ENCODE results near the gene GMFB. TPM values are rescaled to one million over a fixed set of nuclear protein-coding genes. Genes with fewer than 3 reads are reported as not detected.
"Not testable (repeated sequence)": the region's sequence is repeated elsewhere in the genome, so short reads cannot be mapped to it uniquely, and the experiment has no call there.

GMFB gene
- total and polyA plus RNA-seq, 4 donors = 72.8 to 223 (median 104) TPM

DNA sequence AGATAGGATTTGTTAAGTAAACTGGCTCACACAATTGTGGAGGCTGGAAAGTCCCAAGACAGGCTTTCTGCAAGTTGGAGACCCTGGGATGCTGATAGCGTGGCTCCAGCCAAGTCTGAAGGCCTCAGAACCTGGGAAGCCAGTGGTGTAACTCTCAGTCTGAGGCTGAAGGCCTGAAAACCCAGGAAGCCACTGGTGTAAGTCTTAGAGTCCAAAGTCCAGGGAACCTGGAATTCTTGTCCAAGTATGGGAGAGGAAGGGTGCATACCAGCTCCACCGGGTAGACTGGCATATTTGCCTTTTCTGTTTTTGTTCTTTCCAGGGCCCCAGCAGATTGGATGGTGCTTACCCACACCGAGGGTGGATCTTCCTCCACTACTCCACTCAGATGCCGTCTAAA, 18.1 kb downstream of the GMFB start:
- no peaks in the 10 kb centered on the region for H3K4me1 ChIP-seq (ENCODE audit: control insufficient read depth, insufficient read depth, low read length)
- no peak for DNase-seq (ENCODE audit: low read depth in 4 of 6, low spot score in 6 of 6)
- no peak overlapping the region for H3K27ac ChIP-seq (ENCODE audit: low read depth, low read length)
- H3K4me3 ChIP-seq (ENCODE audit: low read depth, low read length) = no peak overlapping the region
- no peaks in the 10 kb centered on the region for H3K27me3 ChIP-seq (ENCODE audit: control insufficient read depth, insufficient read depth, low read length)
- WGBS (ENCODE audit: insufficient coverage) = 91% methylated on average over 2 of the region's 4 CpGs
- H3K36me3 ChIP-seq (ENCODE audit: control insufficient read depth, insufficient read depth, low read length) = no peaks in the 10 kb centered on the region
- no peaks in the 10 kb centered on the region for H3K9me3 ChIP-seq (ENCODE audit: control insufficient read depth, insufficient read depth, low read length)

DNA sequence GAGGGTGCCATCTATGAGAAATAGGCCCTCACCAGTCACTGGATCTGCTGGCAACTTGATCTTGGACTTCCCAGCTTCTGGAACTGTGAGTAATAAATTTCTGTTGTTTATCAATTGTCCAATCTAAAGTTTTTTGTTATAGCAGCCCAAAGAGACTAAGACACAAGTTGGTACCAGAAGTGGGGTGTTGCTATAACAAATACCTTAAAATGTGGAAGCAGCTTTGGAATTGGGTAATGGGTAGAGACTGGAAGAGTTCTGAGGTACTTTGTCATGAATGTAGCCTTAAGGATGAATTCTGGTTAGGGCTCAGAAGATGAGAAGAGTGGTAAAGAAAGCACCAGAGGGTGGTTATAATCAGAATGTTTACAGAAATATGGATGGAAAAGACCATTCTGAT, 21.5 kb downstream of the GMFB start:
- Histone ChIP-seq H3K4me3 (ENCODE audit: low read depth, low read length) (no peak overlapping the region), H3K27ac (ENCODE audit: low read depth, low read length) (no peak overlapping the region), H3K4me1 (ENCODE audit: control insufficient read depth, insufficient read depth, low read length) (no peaks in the 10 kb centered on the region), H3K36me3 (ENCODE audit: control insufficient read depth, insufficient read depth, low read length) (no peaks in the 10 kb centered on the region), H3K9me3 (ENCODE audit: control insufficient read depth, insufficient read depth, low read length) (no peaks in the 10 kb centered on the region), H3K27me3 (ENCODE audit: control insufficient read depth, insufficient read depth, low read length) (no peaks in the 10 kb centered on the region)
- no peak for DNase-seq (ENCODE audit: low read depth in 4 of 6, low spot score in 6 of 6)

DNA sequence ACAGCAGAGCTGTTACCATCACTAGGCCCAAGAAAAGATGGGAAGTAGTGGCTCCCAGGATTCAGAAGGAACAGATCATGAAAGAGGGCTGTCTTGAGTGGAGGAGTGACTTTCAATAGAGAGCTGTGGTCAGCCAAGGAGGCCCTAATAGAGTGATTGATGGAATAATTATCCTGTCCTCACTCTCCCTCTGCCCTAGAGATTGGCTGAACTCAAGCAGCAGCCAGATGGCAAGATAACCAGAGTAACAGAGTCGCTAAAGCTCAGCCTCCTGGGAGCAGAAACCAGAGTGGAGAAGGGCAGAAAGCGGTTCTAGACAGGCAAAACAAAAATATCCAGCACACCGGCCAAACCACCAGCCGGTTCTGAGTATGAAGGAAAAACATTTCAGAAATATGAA, 23.1 kb downstream of the GMFB start:
- WGBS (ENCODE audit: insufficient coverage) = no CpG with 5 or more reads among the region's 4 CpGs
- Histone ChIP-seq H3K27me3 (ENCODE audit: control insufficient read depth, insufficient read depth, low read length) (no peaks in the 10 kb centered on the region), H3K4me1 (ENCODE audit: control insufficient read depth, insufficient read depth, low read length) (no peaks in the 10 kb centered on the region), H3K4me3 (ENCODE audit: low read depth, low read length) (no peak overlapping the region), H3K27ac (ENCODE audit: low read depth, low read length) (no peak overlapping the region), H3K9me3 (ENCODE audit: control insufficient read depth, insufficient read depth, low read length) (no peaks in the 10 kb centered on the region), H3K36me3 (ENCODE audit: control insufficient read depth, insufficient read depth, low read length) (no peaks in the 10 kb centered on the region)
- DNase-seq (ENCODE audit: low read depth in 4 of 6, low spot score in 6 of 6) = no peak

DNA sequence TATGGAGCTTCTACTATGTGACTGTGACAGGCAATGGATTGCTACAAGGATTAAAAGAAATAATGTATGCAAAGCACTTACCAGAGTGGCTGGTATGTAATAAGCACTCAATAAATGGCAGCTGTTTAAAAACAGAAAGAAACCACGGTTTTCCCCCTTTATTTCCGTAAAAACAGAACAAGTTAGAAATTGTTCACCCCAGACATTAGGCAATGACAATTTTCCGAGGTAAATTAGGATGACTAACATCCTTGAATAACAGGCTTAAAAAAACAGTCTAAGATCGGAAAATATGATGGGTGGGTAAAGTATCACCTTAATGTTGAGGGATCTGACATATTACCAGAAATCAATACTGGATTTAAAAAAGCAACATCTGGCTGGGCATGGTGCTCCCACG, 26.7 kb downstream of the GMFB start:
- H3K4me1 ChIP-seq (ENCODE audit: control insufficient read depth, insufficient read depth, low read length) = no peaks in the 10 kb centered on the region
- DNase-seq (ENCODE audit: low read depth in 4 of 6, low spot score in 6 of 6) = no peak
- no peaks in the 10 kb centered on the region for H3K27me3 ChIP-seq (ENCODE audit: control insufficient read depth, insufficient read depth, low read length)
- H3K36me3 ChIP-seq (ENCODE audit: control insufficient read depth, insufficient read depth, low read length) = no peaks in the 10 kb centered on the region
- no peak overlapping the region for H3K4me3 ChIP-seq (ENCODE audit: low read depth, low read length)
- 86% methylated on average over 2 of the region's 5 CpGs for WGBS (ENCODE audit: insufficient coverage)
- H3K27ac ChIP-seq (ENCODE audit: low read depth, low read length) = no peak overlapping the region
- no peaks in the 10 kb centered on the region for H3K9me3 ChIP-seq (ENCODE audit: control insufficient read depth, insufficient read depth, low read length)

DNA sequence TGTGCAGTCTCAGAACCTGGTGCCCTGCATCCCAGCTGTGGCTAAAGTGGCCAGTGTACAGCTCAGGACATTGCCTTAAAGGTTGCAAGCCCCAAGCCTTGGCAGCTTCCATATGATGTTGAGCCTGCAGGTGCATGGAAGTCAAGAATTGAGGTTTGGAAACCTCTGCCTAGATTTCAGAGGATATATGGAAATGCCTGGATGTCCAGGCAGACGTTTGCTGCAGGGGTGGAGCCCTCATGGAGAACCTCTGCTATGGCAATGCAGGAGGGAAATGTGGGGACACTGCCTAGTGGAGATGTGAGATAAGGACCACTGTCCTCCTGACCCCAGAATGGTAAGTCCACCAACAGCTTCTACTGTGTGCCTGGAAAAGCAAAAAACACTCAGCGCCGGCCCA, 29.7 kb downstream of the GMFB start:
- no peaks in the 10 kb centered on the region for H3K9me3 ChIP-seq (ENCODE audit: control insufficient read depth, insufficient read depth, low read length)
- H3K4me1 ChIP-seq (ENCODE audit: control insufficient read depth, insufficient read depth, low read length) = no peaks in the 10 kb centered on the region
- no peak for DNase-seq (ENCODE audit: low read depth in 4 of 6, low spot score in 6 of 6)
- no peak overlapping the region for H3K27ac ChIP-seq (ENCODE audit: low read depth, low read length)
- no peak overlapping the region for H3K4me3 ChIP-seq (ENCODE audit: low read depth, low read length)
- WGBS (ENCODE audit: insufficient coverage) = 92% methylated on average over 3 of the region's 3 CpGs
- H3K36me3 ChIP-seq (ENCODE audit: control insufficient read depth, insufficient read depth, low read length) = no peaks in the 10 kb centered on the region
- H3K27me3 ChIP-seq (ENCODE audit: control insufficient read depth, insufficient read depth, low read length) = no peaks in the 10 kb centered on the region

DNA sequence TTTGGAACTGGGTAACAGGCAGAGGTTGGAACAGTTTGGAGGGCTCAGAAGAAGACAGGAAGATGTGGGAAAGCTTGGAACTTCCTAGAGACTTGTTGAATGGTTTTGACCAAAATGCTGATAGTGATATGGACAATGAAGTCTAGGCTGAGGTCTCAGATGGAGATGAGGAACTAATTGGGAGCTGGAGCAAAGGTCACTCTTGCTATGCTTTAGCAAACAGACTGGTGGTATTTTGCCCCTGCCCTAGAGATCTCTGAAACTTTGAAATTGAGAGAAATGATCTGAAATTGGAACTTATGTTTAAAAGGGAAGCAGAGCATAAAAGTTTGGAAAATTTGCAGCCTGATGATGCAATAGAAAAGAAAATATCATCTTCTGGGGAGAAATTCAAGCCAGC, 30.2 kb downstream of the GMFB start:
- not testable (repeated sequence) for H3K9me3 ChIP-seq (ENCODE audit: control insufficient read depth, insufficient read depth, low read length); DNase-seq (ENCODE audit: low read depth in 4 of 6, low spot score in 6 of 6); H3K4me3 ChIP-seq (ENCODE audit: low read depth, low read length); H3K36me3 ChIP-seq (ENCODE audit: control insufficient read depth, insufficient read depth, low read length); H3K27ac ChIP-seq (ENCODE audit: low read depth, low read length); H3K4me1 ChIP-seq (ENCODE audit: control insufficient read depth, insufficient read depth, low read length); H3K27me3 ChIP-seq (ENCODE audit: control insufficient read depth, insufficient read depth, low read length)

DNA sequence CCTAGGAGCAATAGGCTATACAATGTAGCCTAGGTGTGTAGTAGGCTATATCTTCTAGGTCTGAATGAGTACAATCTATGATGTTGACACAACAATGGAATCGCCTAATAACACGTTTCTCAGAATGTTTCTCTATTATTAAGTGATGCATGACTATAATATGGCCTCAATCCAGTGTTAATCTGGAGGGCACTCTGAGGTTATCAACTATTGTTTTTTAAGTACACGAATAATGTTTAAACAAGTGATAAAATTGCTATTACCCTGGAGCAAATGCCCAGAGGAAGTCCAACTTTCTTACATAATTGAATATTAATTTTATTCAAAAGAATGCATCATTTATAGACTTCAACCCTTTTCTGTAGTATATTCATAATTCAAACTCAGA, 31.2 kb downstream of the GMFB start:
- Histone ChIP-seq H3K27ac (ENCODE audit: low read depth, low read length) (no peak overlapping the region), H3K9me3 (ENCODE audit: control insufficient read depth, insufficient read depth, low read length) (no peaks in the 10 kb centered on the region), H3K36me3 (ENCODE audit: control insufficient read depth, insufficient read depth, low read length) (no peaks in the 10 kb centered on the region), H3K4me3 (ENCODE audit: low read depth, low read length) (no peak overlapping the region), H3K27me3 (ENCODE audit: control insufficient read depth, insufficient read depth, low read length) (no peaks in the 10 kb centered on the region), H3K4me1 (ENCODE audit: control insufficient read depth, insufficient read depth, low read length) (no peaks in the 10 kb centered on the region)
- WGBS (ENCODE audit: insufficient coverage) = no CpG with 5 or more reads among the region's 3 CpGs
- DNase-seq (ENCODE audit: low read depth in 4 of 6, low spot score in 6 of 6) = no peak

DNA sequence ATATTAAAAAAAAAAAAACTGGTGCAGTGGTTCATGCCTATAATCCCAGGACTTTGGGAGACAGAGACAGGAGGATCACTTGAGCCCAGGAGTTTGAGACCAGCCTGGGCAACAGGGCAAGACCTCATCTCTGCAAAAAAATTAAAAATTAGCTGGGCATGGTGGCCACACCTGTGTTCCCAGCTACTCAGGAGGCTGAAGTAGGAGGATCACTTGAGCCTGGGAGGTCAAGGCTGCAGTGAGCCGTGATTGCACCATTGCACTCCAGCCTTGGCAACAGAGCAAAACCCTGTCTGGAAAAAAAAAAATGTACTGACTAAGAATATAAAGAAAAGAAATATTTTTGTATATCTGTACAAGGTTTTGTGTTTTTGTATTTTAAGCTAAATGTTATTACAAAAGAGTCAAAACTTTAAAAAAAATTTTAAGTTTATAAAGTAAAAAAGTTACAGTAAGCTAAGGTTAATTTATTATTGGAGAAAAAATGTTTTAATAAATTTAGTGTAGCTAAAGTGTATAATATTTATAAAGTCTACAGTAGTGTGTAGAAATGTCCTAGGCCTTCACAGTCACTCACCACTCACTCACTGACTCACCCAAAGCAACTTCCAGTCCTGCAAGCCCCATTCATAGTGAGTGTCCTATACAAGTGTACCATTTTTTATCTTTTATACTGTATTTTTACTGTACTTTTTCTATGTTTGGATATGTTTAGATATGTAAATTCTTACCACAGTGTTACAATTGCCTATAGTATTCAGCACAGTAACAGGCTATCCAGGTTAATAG, 31.8 kb downstream of the GMFB start:
- H3K4me1 ChIP-seq (ENCODE audit: control insufficient read depth, insufficient read depth, low read length); H3K36me3 ChIP-seq (ENCODE audit: control insufficient read depth, insufficient read depth, low read length); H3K4me3 ChIP-seq (ENCODE audit: low read depth, low read length); H3K27ac ChIP-seq (ENCODE audit: low read depth, low read length); DNase-seq (ENCODE audit: low read depth in 4 of 6, low spot score in 6 of 6); H3K9me3 ChIP-seq (ENCODE audit: control insufficient read depth, insufficient read depth, low read length); H3K27me3 ChIP-seq (ENCODE audit: control insufficient read depth, insufficient read depth, low read length): not testable (repeated sequence)
- 100% methylated on average over 1 of the region's 1 CpG for WGBS (ENCODE audit: insufficient coverage)

DNA sequence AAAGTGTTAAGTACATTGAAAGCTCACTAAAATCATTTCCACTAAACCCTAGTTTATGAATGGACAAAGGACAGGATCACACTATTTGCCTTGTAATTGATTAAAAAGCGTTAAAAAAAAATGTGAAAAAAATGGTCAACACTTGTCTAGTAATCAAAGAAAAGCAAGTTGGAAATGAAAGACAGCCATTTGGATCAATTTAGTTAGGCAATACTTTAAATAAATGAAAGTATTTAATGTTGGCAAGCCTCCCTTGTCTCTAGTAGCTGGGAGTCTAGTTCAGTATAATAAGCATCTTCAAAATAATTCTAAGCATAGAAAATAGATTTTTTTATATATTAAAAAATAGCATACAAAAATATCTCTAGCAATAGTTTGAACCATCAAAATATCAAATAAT, 33.4 kb downstream of the GMFB start:
- no peaks in the 10 kb centered on the region for H3K36me3 ChIP-seq (ENCODE audit: control insufficient read depth, insufficient read depth, low read length)
- H3K4me1 ChIP-seq (ENCODE audit: control insufficient read depth, insufficient read depth, low read length) = no peaks in the 10 kb centered on the region
- DNase-seq (ENCODE audit: low read depth in 4 of 6, low spot score in 6 of 6) = no peak
- H3K27ac ChIP-seq (ENCODE audit: low read depth, low read length) = no peak overlapping the region
- H3K4me3 ChIP-seq (ENCODE audit: low read depth, low read length) = no peak overlapping the region
- H3K27me3 ChIP-seq (ENCODE audit: control insufficient read depth, insufficient read depth, low read length) = no peaks in the 10 kb centered on the region
- no CpG with 5 or more reads among the region's 1 CpG for WGBS (ENCODE audit: insufficient coverage)
- H3K9me3 ChIP-seq (ENCODE audit: control insufficient read depth, insufficient read depth, low read length) = no peaks in the 10 kb centered on the region

DNA sequence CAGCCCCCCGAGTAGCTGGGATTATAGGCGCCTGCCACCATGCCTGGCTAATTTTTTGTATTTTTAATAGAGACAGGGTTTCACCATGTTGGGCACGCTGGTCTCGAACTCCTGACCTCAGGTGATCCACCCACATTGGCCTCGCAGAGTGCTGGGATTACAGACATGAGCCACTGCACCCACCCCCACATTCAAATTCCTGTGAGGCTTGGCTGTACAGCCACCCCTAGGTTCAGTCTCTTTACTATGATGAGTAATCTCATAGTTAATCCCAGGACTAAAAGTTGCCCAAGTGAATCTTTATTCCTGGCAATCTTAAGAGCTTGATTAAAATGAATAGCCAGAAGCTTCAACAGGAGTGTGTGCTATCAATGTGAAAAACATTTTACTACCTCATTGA, 34.8 kb downstream of the GMFB start:
- H3K36me3 ChIP-seq (ENCODE audit: control insufficient read depth, insufficient read depth, low read length); H3K27ac ChIP-seq (ENCODE audit: low read depth, low read length); DNase-seq (ENCODE audit: low read depth in 4 of 6, low spot score in 6 of 6); H3K4me1 ChIP-seq (ENCODE audit: control insufficient read depth, insufficient read depth, low read length); H3K4me3 ChIP-seq (ENCODE audit: low read depth, low read length); H3K9me3 ChIP-seq (ENCODE audit: control insufficient read depth, insufficient read depth, low read length); H3K27me3 ChIP-seq (ENCODE audit: control insufficient read depth, insufficient read depth, low read length): not testable (repeated sequence)
- WGBS (ENCODE audit: insufficient coverage) = 93% methylated on average over 2 of the region's 5 CpGs
